Heart left ventricle (tissue), 13 donors: ENCODE data around the gene PTCSC3.

Experiments
- CTCF ChIP-seq, 12 donors: fragments of 200-600 bp; sonication (generic) in 4 of 12; IDR thresholded peaks; one replicate each; pipeline versions ENCODE4 v1.5.0 to v1.8.0; 2018 to 2022; ENCODE audit warnings: antibody characterized with exemption in 12 of 12, mild to moderate bottlenecking in 5 of 12
- POLR2A ChIP-seq, 2 donors: fragments of 450-650 bp; IDR thresholded peaks; one replicate each; pipeline ENCODE4 v1.6.1; 2017; ENCODE audit warnings: antibody characterized with exemption in 2 of 2, mild to moderate bottlenecking in 2 of 2, moderate library complexity in 2 of 2
- donor health status: ischemic (EF 13 %, LVEDD 7.1; RV severe dilation, severe dysfunction).
- donor health status: DM: no; HTN: yes; CAD: no.
- donor health status: DM: no; HTN: no; CAD: no.
- donor health status: ischemic (EF 25% LVEDD 6.9; RV normal size, moderate dysfunction).
- donor health status: ischemic (EF 25% LVEDD 5.7; RV mildly dilated, moderate dysfunction).
- donor health status: ischemic (EF 35%, LVEDD 5.7; RV mildly dilated, moderate dysfunction).
- donor health status: nonischemic (EF 11% LVEDD 7.7; RV severe dilation, severe dysfunction).
- donor health status: DM: yes; HTN: yes; CAD: no.
- donor health status: PGD.
- donor health status: ischemic (EF 29% LVEDD 5.4; RV normal size, mild dysfunction).
- donor health status: nonischemic (EF 23%, LVEDD 6.1; RV moderate dilation, normal function).

- TF ChIP-seq CTCF (IDR thresholded peaks at IDR 0.05), result no peak
- TF ChIP-seq POLR2A (IDR thresholded peaks at IDR 0.05), result no peak
Measured at GRCh38 chr14:36174767-36175424, 1.6 kb downstream of the PTCSC3 start.
